GM21381 (cell line): Measurements from ENCODE around the gene BTNL9.
"Not testable (repeated sequence)": the region's sequence is repeated elsewhere in the genome, so short reads cannot be mapped to it uniquely, and the experiment has no call there.

ENCODE experiments used
- ATAC-seq: cut with Tn5 transposase; IDR thresholded peaks from one replicate; pipeline ENCODE4 v1.9.1; 2021; ENCODE audit warnings: mild to moderate bottlenecking, moderate library complexity; ENCODE audit not compliant: unreplicated experiment

The BTNL9 gene

GRCh38 chr5:181042036-181042713, 2.1 kb downstream of the BTNL9 start:
- no peak for ATAC-seq

DNA sequence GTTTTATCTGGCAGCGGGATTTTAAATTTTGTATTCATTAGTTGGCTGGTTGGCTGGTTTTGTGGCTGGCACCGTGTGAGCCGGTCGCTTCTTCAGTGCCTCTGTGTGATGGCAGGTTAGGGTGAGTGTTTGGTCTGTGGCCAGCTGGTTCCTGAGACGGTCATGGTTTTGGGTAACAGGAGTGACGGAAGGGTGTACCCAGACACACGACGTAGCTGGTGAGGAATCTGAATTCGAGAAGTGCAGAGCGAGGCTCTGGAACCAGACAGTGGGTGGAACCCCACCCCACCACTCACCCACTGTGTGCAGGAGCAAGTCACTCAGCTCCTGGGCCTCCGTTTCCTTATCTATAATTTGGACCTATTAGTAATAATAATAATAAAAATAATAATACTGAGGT, 2.7 kb downstream of the BTNL9 start:
- no peak for ATAC-seq

- ATAC-seq = no peak
These were observed 3.4 kb downstream of the BTNL9 start for GRCh38 chr5:181043285-181044092.

GRCh38 chr5:181044093-181044599, 4.1 kb downstream of the BTNL9 start:
- ATAC-seq = no peak

DNA sequence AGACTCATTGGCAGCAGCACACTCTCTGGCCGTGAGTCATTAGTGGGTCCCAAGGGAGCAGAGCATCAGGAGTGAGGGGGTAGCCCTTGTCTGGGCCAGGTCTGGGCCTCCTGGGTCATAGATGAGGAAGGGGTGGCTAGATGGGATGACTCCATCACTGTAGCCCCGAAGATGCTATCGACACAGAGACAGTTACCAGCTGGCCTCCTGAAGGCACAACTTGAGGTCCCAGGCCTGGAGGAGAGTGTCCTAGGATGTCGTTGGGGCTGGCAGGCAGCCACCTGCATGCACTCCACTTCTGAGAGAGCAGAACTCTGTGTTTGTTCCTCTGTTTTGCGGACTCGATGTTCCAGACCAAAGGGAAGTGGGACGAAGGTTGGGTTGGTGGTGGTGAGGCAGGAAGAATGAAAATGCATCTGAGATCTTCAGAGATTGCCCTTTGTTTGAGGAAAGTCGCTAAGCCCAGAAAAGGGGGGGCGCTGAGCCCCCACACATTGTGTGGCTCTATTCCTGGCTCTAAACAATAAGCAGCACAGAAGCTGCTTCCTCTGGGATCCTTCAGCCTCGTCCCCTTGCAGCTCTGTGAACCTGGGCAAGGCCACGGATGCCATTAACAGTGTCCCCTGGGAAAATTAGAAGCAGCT, 4.7 kb downstream of the BTNL9 start:
- ATAC-seq = no peak

GRCh38 chr5:181045316-181045715, 5.2 kb downstream of the BTNL9 start:
- ATAC-seq = no peak

DNA sequence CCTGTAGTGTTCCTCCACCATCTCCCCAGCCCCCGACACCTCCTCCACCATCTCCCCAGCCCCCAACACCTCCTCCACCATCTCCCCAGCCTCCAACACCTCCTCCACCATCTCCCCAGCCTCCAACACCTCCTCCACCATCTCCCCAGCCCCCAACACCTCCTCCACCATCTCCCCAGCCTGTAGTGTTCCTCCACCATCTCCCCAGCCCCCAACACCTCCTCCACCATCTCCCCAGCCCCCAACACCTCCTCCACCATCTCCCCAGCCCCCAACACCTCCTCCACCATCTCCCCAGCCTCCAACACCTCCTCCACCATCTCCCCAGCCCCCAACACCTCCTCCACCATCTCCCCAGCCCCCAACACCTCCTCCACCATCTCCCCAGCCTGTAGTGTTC, 5.8 kb downstream of the BTNL9 start:
- not testable (repeated sequence) for ATAC-seq

DNA sequence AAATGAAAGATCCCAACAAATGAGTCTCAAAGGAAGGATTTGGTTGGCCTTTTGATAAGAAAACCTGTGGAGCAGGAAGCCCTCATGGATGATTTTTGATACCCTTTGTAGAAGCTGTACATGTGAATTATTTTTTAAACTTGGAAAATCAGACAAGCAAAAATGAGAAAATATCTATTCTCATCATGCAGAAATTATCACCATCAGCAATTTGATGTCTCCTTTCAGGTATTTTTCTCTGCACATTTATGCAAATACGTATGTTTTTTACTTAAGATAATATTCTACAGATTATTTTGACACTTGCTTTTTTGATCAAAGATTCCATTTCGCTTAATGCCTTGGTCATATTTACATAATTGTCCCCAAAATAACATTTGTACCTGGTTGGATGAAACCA, 7.2 kb downstream of the BTNL9 start:
- ATAC-seq = no peak

GRCh38 chr5:181047921-181048320, 7.9 kb downstream of the BTNL9 start:
- no peak for ATAC-seq

DNA sequence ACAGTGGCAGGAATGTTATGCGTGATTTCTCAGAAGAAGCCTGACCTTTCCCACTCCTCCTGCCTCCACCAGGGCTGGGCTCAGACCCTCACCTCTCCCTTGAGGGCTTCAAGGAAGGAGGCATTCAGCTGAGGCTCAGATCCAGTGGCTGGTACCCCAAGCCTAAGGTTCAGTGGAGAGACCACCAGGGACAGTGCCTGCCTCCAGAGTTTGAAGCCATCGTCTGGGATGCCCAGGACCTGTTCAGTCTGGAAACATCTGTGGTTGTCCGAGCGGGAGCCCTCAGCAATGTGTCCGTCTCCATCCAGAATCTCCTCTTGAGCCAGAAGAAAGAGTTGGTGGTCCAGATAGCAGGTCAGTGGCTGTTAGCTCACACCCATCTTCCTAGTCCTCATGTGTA, 9.9 kb downstream of the BTNL9 start:
- no peak for ATAC-seq

- ATAC-seq = no peak
These were observed 12.0 kb downstream of the BTNL9 start for GRCh38 chr5:181051841-181052671.

DNA sequence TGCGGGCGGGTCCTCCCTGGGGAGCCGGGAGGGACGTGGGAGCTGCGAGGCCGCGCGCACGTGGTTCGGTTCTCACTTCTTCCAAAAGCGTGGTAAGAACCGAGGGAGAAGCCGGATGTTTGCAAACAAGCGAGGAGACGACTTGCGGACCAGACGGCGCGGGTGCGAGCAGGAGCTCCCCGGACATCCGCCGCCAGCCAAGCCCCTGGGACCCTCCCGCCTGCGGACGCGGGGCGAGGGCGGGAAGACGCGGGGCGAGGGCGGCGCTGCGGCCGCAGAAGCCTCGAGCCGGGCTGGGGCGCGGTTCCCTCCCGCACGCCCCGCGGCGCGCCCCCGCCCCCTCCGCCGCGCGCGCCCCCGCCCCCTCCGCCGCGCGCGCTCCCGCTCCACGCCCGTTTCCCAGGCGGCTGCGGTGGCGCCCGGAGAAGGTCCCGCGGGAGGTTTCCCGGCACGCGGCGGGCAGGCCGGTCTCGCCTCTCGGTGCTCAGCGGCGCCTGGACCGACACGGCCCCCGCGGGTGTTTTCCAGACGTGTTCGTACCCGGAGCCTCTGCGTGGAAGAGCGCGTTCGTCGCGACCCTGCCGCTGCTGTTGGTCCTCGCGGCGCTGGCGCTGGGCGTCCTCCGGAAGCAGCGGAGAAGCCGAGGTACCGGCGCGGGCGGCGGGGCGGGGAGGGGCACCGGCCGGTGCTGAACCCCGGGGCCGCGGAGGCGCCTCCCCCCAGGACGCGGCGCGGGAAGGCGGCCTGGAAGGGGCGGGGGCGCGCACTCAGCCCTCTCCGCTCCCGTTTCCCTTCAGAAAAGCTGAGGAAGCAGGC, 12.8 kb downstream of the BTNL9 start:
- no peak for ATAC-seq

GRCh38 chr5:181053488-181054121, 13.5 kb downstream of the BTNL9 start:
- ATAC-seq = no peak

GRCh38 chr5:181054138-181054537, 14.1 kb downstream of the BTNL9 start:
- no peak for ATAC-seq

GRCh38 chr5:181054871-181055459, 14.9 kb downstream of the BTNL9 start:
- no peak for ATAC-seq

- ATAC-seq = no peak
These were observed 16.4 kb downstream of the BTNL9 start for GRCh38 chr5:181056431-181056830.

DNA sequence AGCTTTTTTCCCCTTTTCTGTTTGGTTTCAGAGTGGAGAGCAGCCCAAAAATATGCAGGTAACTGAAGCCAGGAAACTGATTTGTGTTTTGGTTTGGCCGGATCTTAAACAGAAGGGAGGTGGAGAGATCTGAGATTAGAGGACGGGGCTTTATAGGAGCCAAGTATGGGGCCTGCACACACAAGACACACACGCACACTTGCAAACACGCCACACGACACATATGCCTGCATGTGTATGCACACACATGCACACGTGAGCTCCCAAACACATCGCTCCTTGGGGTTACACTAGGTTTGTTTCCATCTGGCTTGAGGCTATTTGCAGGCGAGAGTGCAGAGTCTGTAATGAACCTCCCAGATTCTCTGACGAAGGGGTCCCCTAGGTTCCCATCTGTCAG, 18.3 kb downstream of the BTNL9 start:
- ATAC-seq = no peak

- no peak for ATAC-seq
These were observed 18.8 kb downstream of the BTNL9 start for GRCh38 chr5:181058786-181059296.
